Ectodermal cell (in vitro differentiated cells): ENCODE data around the gene PLXNC1.

Experiments used
- H3K27ac ChIP-seq: 2 replicates; pipeline ENCODE4 v1.7.0; 2013; ENCODE audit warnings: mild to moderate bottlenecking, low read depth, low read length; ENCODE audit not compliant: insufficient read depth, poor library complexity, severe bottlenecking
- H3K27me3 ChIP-seq: 2 replicates; pipeline ENCODE4 v1.7.0; 2013; ENCODE audit warnings: mild to moderate bottlenecking, low read length; ENCODE audit not compliant: insufficient read depth, control insufficient read depth, poor library complexity, severe bottlenecking
- H3K36me3 ChIP-seq: one replicate; pipeline ENCODE4 v1.7.0; 2013; ENCODE audit warnings: low read length; ENCODE audit not compliant: control insufficient read depth, insufficient read depth
- H3K4me1 ChIP-seq: one replicate; pipeline ENCODE4 v1.7.0; 2013; ENCODE audit warnings: low read length; ENCODE audit not compliant: control insufficient read depth, insufficient read depth
- H3K4me3 ChIP-seq: 2 replicates; pipeline ENCODE4 v1.7.0; 2013; ENCODE audit warnings: low read depth, low read length, control low read depth; ENCODE audit not compliant: insufficient read depth
- H3K9me3 ChIP-seq: 2 replicates; pipeline ENCODE4 v1.7.0; 2013; ENCODE audit warnings: mild to moderate bottlenecking, low read length, moderate library complexity; ENCODE audit not compliant: control insufficient read depth
- WGBS, 2 experiments: methylation state at CpG; one replicate each; pipeline ENCODE4 v1.1.7; 2013; ENCODE audit warnings: missing lambda C conversion rate in 2 of 2; 5-methylcytosine and 5-hydroxymethylcytosine counted together

The PLXNC1 gene

GRCh38 chr12:94262228-94263010 is 114.0 kb downstream of the PLXNC1 start:
- H3K27me3 ChIP-seq = no peaks in the 10 kb centered on the region
- H3K27ac ChIP-seq = no peak overlapping the region
- no peaks in the 10 kb centered on the region for H3K9me3 ChIP-seq

GRCh38 chr12:94263011-94263811 is 114.8 kb downstream of the PLXNC1 start:
- no peaks in the 10 kb centered on the region for H3K36me3 ChIP-seq
- H3K9me3 ChIP-seq = no peaks in the 10 kb centered on the region
- H3K27ac ChIP-seq = no peak overlapping the region
- peaks cover 39% of the 10 kb centered on the region for H3K4me1 ChIP-seq
- H3K4me3 ChIP-seq = no peak overlapping the region
- no peaks in the 10 kb centered on the region for H3K27me3 ChIP-seq
- 87 to 90% methylated on average over 12 to 14 of the region's 14 CpGs for WGBS, 2 experiments

More at GRCh38 chr12:94262228-94263010, 114.0 kb downstream of the PLXNC1 start:
- no peaks in the 10 kb centered on the region for H3K36me3 ChIP-seq
- H3K4me3 ChIP-seq = no peak overlapping the region
- 91 to 93% methylated on average over 17 of the region's 17 CpGs for WGBS, 2 experiments
- H3K4me1 ChIP-seq = peaks cover 39% of the 10 kb centered on the region

GRCh38 chr12:94263905-94264561 is 115.7 kb downstream of the PLXNC1 start:
- Histone ChIP-seq H3K4me1 (peaks cover 39% of the 10 kb centered on the region), H3K27ac (no peak overlapping the region), H3K4me3 (no peak overlapping the region), H3K36me3 (no peaks in the 10 kb centered on the region), H3K9me3 (no peaks in the 10 kb centered on the region), H3K27me3 (no peaks in the 10 kb centered on the region)
- whole genome bisulfite sequencing, 2 experiments = 71 to 72% methylated on average over 19 to 20 of the region's 20 CpGs

- no peaks in the 10 kb centered on the region for H3K27me3 ChIP-seq
- H3K4me3 ChIP-seq = no peak overlapping the region
- H3K27ac ChIP-seq = no peak overlapping the region
- 95 to 96% methylated on average over 18 to 19 of the region's 19 CpGs for WGBS, 2 experiments
- peaks cover 39% of the 10 kb centered on the region for H3K4me1 ChIP-seq
- H3K9me3 ChIP-seq = no peaks in the 10 kb centered on the region
- H3K36me3 ChIP-seq = no peaks in the 10 kb centered on the region
These were observed 116.5 kb downstream of the PLXNC1 start for GRCh38 chr12:94264736-94265485.

- H3K27me3 ChIP-seq = no peaks in the 10 kb centered on the region
- no peak overlapping the region for H3K27ac ChIP-seq
- 93 to 94% methylated on average over 7 of the region's 7 CpGs for WGBS, 2 experiments
- peaks cover 36% of the 10 kb centered on the region for H3K4me1 ChIP-seq
- no peaks in the 10 kb centered on the region for H3K9me3 ChIP-seq
- H3K36me3 ChIP-seq = no peaks in the 10 kb centered on the region
- H3K4me3 ChIP-seq = no peak overlapping the region
These were observed 117.2 kb downstream of the PLXNC1 start for GRCh38 chr12:94265539-94265938.

DNA sequence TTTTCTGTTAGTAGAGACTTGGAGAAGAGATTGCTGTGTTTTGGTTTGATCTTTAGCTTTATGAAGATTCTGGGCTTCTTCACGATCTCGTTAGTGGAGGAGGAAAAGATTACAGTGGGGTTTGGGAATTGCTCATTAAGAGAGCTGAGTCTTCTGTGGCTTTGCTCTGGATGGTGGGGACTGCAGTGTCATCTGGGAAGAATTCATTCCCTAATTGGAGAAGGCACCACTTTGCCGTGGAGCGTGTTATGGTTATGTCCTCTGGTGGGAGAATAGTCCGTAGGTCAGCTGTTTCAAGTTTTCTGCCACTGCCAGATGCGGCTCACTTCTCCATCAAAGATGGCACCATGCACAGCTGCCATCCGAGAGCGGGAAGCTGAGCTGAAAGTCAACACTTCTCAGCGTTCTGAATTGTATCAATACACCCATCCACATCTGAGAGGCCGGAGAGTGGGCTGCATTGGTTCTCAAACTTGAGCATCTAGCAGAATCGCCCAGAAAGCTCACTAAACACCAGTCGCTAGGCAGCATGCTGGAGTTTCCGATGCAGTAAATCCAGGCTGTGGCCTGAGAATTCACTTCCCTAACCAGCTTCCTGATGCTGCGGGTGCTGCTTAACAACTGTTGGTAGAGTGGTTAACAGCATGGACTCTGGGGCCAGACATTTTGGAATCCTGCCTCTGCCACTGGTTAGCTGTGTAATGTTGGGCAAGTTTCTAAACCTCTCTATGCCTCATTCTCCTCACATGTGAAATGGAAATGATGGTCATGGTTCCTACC is 117.8 kb downstream of the PLXNC1 start:
- Histone ChIP-seq H3K36me3 (no peaks in the 10 kb centered on the region), H3K4me1 (peaks cover 32% of the 10 kb centered on the region), H3K4me3 (no peak overlapping the region), H3K9me3 (no peaks in the 10 kb centered on the region), H3K27me3 (no peaks in the 10 kb centered on the region), H3K27ac (no peak overlapping the region)
- 95 to 96% methylated on average over 14 of the region's 14 CpGs for WGBS, 2 experiments

DNA sequence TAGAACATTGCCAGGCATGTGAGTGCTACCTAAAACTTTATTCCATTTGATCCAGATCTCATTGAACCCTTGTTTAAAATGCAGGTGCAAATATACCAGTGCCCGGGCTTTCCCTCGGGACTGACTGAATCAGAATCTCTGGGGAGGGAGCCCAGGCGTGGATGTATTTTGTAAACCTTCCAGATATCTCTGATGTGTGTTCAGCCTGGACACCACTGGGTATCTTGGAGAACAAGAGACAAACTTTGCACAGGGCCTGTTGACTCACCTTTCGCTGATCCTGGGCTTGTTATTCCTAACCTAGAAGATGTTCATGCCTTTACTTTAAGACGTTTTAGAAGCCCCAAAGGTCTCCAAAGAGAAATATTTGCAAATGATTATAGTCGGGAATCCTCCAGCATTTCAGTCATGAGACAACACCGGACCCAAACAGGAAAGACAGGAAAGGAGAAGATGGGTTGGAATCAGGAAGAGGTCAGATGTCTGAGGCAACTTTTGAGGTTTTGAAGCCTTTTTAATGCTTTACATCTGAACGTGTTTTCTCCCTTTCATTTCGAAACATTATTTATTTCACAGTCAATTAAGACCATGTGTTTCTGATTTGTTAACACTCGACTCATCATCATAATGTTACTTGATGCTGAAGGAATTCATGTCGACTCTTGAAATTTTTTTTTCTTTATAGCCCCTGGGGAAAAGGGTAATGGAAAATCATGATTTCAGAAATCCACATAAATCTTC is 118.6 kb downstream of the PLXNC1 start:
- no peaks in the 10 kb centered on the region for H3K27me3 ChIP-seq
- H3K4me1 ChIP-seq = peaks cover 23% of the 10 kb centered on the region
- no peaks in the 10 kb centered on the region for H3K9me3 ChIP-seq
- H3K27ac ChIP-seq = no peak overlapping the region
- no peaks in the 10 kb centered on the region for H3K36me3 ChIP-seq
- H3K4me3 ChIP-seq = no peak overlapping the region
- WGBS, 2 experiments = 92 to 94% methylated on average over 10 to 11 of the region's 11 CpGs

DNA sequence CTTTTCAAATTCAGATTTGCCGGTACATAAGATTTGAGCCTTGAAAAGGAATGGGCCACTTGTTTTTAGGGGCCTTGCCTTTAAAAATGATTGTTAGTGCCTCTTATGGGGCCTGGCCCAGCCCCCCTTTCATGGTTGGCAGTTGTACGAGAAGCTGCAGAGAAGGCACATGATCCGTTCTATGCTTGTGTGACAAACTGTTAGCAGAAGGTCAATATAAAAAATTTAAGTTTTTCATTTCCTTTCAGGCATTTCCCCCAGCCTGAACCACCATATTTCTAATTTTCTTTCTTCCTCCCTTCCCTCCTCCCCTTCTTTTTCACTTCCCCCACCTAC is 119.1 kb downstream of the PLXNC1 start:
- no peaks in the 10 kb centered on the region for H3K36me3 ChIP-seq
- peaks cover 21% of the 10 kb centered on the region for H3K4me1 ChIP-seq
- WGBS, 2 experiments = 79 to 95% methylated on average over 3 of the region's 3 CpGs
- no peak overlapping the region for H3K4me3 ChIP-seq
- no peaks in the 10 kb centered on the region for H3K9me3 ChIP-seq
- H3K27me3 ChIP-seq = no peaks in the 10 kb centered on the region
- H3K27ac ChIP-seq = no peak overlapping the region

DNA sequence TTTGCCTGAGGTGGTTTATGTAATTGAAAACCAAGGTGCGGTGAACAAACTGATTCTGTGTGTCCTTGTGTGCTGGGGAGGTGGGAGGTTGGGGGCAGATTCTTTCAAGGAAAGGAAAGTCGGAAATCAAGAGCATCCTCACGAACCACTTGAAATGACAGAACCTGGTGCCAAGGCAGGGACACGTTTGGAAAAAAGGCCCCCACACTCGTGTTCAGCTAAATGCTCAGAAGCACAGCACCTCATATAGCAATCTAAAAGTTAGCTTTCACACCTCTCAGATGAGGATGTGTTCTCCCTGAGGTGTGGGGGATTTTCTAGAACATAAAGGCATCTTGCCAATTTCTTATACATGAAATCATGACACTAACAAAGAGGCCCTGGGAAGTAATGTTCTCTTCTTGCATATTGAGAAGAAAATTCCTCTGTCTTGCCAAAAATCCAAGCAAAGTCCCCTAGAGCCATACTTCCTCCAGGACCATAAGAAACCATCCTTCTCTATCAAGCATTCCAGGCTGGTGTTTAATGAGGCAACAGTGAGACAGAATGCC is 119.6 kb downstream of the PLXNC1 start:
- 88 to 89% methylated on average over 5 of the region's 5 CpGs for WGBS, 2 experiments
- H3K36me3 ChIP-seq = no peaks in the 10 kb centered on the region
- H3K4me1 ChIP-seq = peaks cover 16% of the 10 kb centered on the region
- no peaks in the 10 kb centered on the region for H3K27me3 ChIP-seq
- H3K9me3 ChIP-seq = no peaks in the 10 kb centered on the region
- no peak overlapping the region for H3K4me3 ChIP-seq
- no peak overlapping the region for H3K27ac ChIP-seq
